A204.1 (cell line): ENCODE measurements around the gene SRPK2.
"Not testable (repeated sequence)": the region's sequence is repeated elsewhere in the genome, so short reads cannot be mapped to it uniquely, and the experiment has no call there.

Experiments used
- FAIRE-seq: peaks from 2 replicates; lab custom pipeline; 2012; peaks lifted over from hg19 to GRCh38; lab: Jason Lieb, UNC

SRPK2 gene

GRCh38 chr7:105388356-105389087 lies at the start of gene SRPK2:
TSS of gene SRPK2 (minus strand) at chr7:105388921.
- no peak for FAIRE-seq

DNA sequence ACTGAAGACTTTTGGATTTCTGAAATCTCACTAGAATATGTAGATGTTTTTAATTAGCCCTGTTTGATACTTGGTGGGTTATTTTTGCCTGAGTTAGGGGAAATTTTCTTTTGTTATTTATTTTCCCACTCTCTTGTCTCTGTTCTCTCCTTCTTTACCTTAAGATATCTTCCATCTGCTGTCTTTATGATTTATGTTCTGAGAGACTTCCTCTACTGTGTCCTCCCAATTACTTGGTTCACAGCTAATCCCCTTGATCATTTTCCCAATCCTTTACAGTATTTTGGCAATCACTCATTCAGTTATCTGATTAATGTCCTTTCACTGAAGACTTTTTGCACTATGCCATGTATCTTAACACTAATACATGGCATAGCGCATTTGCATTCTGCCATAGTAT lies 49.5 kb upstream of the SRPK2 start:
- no peak for FAIRE-seq

GRCh38 chr7:105437356-105437755 lies 48.6 kb upstream of the SRPK2 start:
- FAIRE-seq, result not testable (repeated sequence)

DNA sequence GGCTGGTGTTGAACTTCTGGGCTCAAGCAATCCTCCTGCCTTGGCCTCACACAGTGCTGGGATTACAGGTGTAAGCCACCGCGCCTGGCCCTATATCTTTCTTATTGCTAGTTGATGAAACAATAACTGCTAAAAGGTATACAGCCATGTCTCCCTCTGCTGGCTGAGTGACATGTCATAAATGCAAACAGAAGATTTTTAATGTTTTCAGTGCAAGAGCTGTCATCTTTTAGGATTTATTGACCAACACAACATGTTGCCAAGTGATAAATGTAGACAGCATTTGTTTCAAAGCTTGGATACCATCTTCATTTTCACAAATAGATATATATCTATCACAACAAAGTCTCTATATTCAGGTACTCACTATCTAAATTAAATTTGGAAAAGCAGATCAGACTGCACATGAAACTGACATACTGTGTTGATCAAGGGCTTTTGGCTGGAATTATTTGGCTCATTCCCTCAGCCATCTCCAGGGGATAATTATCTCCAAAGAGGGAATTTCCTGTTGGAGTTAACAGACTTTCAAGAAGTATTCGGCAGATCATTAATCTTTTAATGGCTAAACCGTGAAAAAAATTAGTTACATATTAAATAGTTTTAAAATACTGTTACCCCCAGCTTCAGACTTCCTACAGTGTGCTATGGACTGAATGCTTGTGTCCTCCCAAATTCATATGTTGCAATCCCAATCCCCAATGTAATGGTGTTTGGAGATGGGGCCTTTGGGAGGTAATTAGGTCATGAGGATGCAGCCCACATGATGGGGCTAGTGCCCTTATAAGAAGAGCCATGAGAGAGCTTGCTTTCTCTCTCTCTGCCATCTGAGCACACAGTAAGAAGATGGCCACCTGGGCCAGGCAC lies 41.3 kb upstream of the SRPK2 start:
- peak; percentile 97 for FAIRE-seq

DNA sequence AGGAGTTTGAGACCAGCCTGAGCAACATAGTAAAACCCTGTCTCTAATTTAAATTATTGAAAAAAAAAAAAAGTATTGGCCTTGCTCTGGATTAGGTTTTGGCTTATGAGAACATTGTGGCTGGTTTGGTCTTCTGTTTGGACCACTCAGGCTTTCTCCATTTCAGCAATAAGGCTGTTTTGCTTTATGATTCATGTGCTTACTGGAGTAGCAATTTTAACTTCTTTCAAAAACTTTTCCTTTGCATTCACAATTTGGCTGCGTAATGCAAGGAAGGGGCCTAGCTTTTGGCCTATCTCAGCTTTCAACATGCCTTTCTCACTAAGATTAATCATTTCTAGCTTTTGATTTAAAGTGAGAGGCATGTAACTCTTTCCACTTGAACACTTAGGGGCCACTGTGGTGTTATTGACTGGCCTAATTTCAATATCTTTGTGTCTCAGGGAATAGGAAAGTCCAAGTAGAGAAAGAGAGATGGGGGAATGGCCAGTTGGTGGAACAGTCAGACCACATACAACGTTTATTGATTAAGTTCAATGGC lies 38.0 kb upstream of the SRPK2 start:
- FAIRE-seq, result no peak

DNA sequence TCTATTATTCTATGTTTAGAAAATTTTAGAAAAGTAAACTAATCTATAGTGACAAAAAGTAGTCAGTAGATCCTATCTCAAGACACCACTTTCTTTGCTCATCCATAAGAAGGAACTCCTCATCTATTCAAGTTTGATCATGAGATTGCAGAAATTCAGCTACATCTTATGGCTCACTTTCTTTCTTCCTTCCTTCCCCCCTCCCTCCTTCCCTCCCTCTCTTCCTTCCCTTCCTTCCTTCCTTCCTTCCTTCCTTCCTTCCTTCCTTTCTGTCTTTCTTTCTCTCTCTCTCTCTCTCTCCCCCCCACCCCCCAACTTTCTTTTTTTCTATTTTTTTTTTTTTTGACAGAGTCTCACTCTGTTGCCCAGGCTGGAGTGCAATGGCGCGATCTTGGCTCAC lies 35.3 kb upstream of the SRPK2 start:
- FAIRE-seq, result no peak

- no peak for FAIRE-seq
Observed at GRCh38 chr7:105413887-105414437, 25.2 kb upstream of the SRPK2 start.

- FAIRE-seq, result not testable (repeated sequence)
Observed at GRCh38 chr7:105410774-105411173, 22.1 kb upstream of the SRPK2 start.

DNA sequence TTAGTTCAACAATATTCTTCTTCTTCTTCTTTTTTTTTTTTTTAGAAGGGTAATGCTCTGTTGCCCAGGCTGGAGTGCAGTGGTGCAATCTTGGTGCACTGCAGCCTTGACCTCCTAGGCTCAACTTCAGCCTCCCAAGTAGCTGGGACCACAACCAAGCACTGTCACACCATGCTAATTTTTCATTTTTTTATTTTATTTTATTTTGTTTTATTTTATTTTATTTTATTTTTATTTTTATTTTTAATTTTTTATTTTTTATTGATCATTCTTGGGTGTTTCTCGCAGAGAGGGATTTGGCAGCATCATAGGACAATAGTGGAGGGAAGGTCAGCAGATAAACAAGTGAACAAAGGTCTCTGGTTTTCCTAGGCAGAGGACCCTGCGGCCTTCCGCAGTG lies 21.1 kb upstream of the SRPK2 start:
- FAIRE-seq, result not testable (repeated sequence)

- no peak for FAIRE-seq
Observed at GRCh38 chr7:105408791-105409410, 20.2 kb upstream of the SRPK2 start.

- no peak for FAIRE-seq
Observed at GRCh38 chr7:105403128-105403527, 14.4 kb upstream of the SRPK2 start.

- FAIRE-seq, result no peak
Observed at GRCh38 chr7:105402221-105403095, 13.7 kb upstream of the SRPK2 start.

DNA sequence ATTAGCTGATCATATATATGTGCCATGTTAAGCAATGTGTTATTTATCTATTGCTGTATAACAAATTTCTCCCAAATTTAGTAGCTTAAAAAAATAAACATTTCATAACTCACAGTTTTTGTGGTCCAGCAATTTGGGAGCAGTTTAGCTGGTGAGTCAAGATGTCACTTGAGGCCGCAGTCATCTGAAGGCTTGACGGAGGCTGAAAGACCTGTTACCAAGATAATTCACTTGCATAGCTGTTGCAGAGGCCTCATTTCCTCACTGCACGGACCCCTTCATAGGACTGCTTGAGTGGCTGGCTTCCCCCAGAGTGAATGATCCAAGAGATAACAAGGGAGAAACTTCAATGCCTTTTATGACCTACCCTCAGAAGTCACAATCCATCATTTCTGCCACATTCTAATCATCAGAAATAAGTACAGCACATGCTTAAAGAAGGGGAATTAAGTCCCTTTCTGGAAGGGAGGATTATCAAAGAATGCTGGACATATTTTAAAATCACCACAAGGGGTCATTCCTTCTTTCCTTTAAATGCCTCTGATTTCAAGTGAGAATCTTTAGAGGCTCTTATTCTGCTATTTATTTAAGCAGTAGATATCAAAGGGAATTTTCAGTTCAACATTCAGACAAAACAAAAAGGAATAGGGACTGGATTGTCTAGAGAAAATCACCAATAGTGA lies 10.5 kb upstream of the SRPK2 start:
- peak; percentile 97 for FAIRE-seq

- no peak for FAIRE-seq
Observed at GRCh38 chr7:105396566-105396965, 7.8 kb upstream of the SRPK2 start.

- FAIRE-seq, result no peak
Observed at GRCh38 chr7:105391429-105391828, 2.7 kb upstream of the SRPK2 start.

- no peak for FAIRE-seq
Observed at GRCh38 chr7:105389889-105390288, 1.2 kb upstream of the SRPK2 start.

DNA sequence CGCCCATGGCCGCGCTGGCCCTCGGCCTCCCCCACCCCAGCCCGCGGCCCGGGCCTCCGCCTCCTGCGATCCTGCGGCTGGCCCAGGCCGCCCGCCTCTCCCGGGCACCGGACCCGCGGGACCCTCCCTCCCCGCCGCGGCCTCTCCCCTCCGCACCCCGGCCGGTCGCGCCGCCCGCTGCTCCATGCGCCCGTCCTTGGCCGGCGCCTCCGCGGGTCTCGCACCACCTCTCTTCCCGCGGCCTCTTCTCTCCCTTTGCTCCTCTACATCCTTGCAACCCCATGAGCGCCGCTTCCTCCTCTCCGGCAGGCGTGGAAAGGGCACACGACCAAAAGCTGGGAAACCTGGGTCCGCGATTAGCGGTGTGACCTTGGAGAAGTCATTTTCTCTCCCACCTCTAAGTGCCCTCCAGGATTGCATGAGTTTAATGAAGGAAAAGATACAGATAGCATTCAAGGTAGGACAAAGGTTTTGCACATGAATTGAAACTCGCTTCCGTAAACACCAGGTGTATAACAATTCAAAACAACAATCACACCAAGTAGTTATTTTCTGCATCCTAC lies 448 bp upstream of the SRPK2 start:
- FAIRE-seq, result no peak

DNA sequence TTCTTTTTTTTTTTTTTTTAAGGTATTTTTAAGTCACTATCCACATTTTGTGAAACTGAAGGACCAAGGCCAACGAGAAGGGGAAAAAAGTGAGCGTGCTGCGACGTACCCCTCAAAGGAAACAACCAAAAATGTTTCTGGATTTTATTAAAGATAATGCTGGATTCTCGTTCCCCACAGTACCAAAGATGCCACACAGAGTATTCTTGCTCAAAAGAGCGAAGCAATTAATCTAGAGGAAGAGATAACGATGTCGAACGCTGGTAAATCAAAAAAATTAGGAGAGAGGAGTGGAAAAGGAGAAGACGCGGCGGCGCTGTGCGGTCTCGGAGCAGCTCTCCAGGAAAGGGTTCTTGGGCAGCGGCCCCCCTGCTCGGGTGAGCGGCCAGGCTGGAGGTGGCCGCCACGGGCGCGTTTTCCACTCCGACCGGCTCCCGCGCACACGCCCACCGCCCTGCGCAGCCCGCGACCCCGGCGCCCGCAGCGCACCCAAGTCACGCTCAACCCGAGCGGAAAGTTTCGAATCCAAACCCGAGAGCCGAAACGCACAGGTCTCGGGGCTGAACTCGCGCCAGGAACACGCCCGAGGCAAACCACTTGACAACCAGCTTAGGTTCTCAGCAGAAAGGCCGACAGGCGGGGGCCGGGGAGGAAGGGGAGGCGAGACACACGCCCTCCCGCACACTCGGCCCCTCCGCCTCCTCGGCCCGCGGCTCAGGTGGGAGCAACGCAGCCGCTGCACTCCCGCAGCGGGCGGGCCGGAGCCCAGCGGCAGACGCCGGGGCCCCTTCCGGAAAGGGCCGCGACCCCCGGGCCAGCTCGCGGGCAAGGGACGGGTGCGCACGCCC lies 989 bp downstream of the SRPK2 start:
- no peak for FAIRE-seq

- FAIRE-seq, result no peak
Observed at GRCh38 chr7:105377903-105378302, 10.8 kb downstream of the SRPK2 start.
